Endothelial cell of umbilical vein (primary cell): ENCODE data around the gene TMBIM6.

Experiments
- JUN ChIP-seq: IDR thresholded peaks from 2 replicates; pipeline ENCODE4 v1.6.1; 2011; ENCODE audit warnings: borderline replicate concordance, low read depth; ENCODE audit not compliant: insufficient read length, insufficient read depth
- MYC ChIP-seq: IDR thresholded peaks from one replicate; pipeline ENCODE4 v1.6.1; 2011; ENCODE audit warnings: mild to moderate bottlenecking, low read depth, low read length
- POLR2A ChIP-seq: IDR thresholded peaks from 2 replicates; pipeline ENCODE4 v1.6.1; 2012; ENCODE audit warnings: low read depth, mild to moderate bottlenecking, control low read depth, low read length
- POLR2AphosphoS5 ChIP-seq: IDR thresholded peaks from 2 replicates; pipeline ENCODE4 v1.6.1; 2012; ENCODE audit warnings: low read depth, mild to moderate bottlenecking, control low read depth, low read length, moderate library complexity; ENCODE audit not compliant: insufficient read depth
- TF ChIP-seq, protein P1 (sequence below), 2 donors: IDR thresholded peaks; 1 replicate in 1 of 2; 2 replicates in 1 of 2; pipeline ENCODE4 v1.5.1; 2011; ENCODE audit warnings: low read length in 2 of 2, mild to moderate bottlenecking in 2 of 2, moderate library complexity in 2 of 2, control low read depth in 1 of 2, inconsistent platforms in 1 of 2, low read depth in 1 of 2; ENCODE audit not compliant: insufficient read depth in 1 of 2; ENCODE audit errors: extremely low read depth in 1 of 2
- TF ChIP-seq, protein P2 (sequence below): IDR thresholded peaks from 2 replicates; pipeline ENCODE4 v1.6.1; 2011; ENCODE audit not compliant: insufficient read depth, insufficient read length

DNA sequence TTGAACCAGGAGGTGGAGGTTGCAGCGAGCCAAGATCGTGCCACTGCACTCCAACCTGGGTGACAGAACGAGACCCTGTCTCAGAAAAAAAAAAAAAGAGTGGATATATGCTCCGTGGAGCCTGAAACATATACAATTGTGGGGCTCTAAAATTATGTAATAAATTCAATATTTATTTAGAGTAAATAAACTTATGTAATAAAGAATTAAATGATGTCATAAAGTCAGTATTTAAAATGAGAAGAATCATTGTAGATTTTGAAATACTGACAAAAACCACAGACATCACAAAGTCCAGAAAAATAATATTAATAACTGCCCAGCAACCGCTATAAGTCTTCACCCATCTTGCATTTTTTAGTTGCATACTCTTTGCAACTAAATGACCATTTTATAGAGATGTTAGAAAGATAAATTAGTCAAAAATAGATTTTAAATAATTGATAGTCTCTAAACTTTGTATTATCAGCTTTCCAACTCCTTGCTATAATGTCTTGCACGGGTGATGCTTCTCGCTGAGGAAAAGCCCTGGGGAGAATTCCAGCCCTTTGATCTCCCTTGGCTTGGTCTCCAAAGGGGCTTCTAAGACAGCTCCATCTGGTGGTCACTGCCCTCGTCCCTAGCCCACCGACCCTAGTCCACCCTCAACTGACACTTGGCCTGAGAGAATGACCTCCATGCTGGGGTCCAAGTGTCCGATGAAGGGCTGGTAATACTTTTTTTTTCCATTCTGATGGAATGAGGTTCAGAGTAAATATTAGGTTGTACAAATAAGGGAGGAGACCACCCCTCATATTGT lies 7.9 kb upstream of the TMBIM6 start:
- TF ChIP-seq, protein P1, sequence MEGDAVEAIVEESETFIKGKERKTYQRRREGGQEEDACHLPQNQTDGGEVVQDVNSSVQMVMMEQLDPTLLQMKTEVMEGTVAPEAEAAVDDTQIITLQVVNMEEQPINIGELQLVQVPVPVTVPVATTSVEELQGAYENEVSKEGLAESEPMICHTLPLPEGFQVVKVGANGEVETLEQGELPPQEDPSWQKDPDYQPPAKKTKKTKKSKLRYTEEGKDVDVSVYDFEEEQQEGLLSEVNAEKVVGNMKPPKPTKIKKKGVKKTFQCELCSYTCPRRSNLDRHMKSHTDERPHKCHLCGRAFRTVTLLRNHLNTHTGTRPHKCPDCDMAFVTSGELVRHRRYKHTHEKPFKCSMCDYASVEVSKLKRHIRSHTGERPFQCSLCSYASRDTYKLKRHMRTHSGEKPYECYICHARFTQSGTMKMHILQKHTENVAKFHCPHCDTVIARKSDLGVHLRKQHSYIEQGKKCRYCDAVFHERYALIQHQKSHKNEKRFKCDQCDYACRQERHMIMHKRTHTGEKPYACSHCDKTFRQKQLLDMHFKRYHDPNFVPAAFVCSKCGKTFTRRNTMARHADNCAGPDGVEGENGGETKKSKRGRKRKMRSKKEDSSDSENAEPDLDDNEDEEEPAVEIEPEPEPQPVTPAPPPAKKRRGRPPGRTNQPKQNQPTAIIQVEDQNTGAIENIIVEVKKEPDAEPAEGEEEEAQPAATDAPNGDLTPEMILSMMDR (IDR thresholded peaks at IDR 0.05; ENCODE audit: extremely low read depth in 1 of 2, insufficient read depth in 1 of 2, low read depth in 1 of 2, low read length in 2 of 2), result no peak
- TF ChIP-seq, protein P2, sequence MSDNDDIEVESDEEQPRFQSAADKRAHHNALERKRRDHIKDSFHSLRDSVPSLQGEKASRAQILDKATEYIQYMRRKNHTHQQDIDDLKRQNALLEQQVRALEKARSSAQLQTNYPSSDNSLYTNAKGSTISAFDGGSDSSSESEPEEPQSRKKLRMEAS, result no peak
- no peak for TF ChIP-seq POLR2A
- TF ChIP-seq POLR2AphosphoS5, result no peak
- TF ChIP-seq JUN, result no peak
- TF ChIP-seq MYC, result no peak
